GM12878 (cell line): Measurements from ENCODE around the gene ROM1. TPM values are rescaled to one million over a fixed set of nuclear protein-coding genes. Genes with fewer than 3 reads are reported as not detected.

Source experiments
- BACH1 ChIP-seq: fragments of 450-650 bp; IDR thresholded peaks from 2 replicates; pipeline ENCODE4 v1.6.1; 2017; ENCODE audit warnings: mild to moderate bottlenecking, borderline replicate concordance
- BHLHE40 ChIP-seq, 2 experiments: fragments of 450-650 bp in 1 of 2; IDR thresholded peaks; 2 replicates each; pipeline ENCODE4 v1.6.1; 2011 to 2017; ENCODE audit warnings: low read depth in 2 of 2, borderline replicate concordance in 1 of 2, improper control_type of control experiment in 1 of 2, low read length in 1 of 2, mild to moderate bottlenecking in 1 of 2
- CBX3 ChIP-seq: fragments of 200-600 bp; sonication (generic); IDR thresholded peaks from 2 replicates; pipeline ENCODE4 v1.6.1; 2016; ENCODE audit warnings: low read depth, borderline replicate concordance
- ELK1 ChIP-seq: IDR thresholded peaks from 2 replicates; pipeline ENCODE4 v1.6.1; 2012; ENCODE audit warnings: low read depth, low read length, improper control_type of control experiment
- FOXM1 ChIP-seq: IDR thresholded peaks from 2 replicates; pipeline ENCODE4 v1.6.1; 2012; ENCODE audit warnings: low read depth, mild to moderate bottlenecking, inconsistent platforms, low read length, moderate library complexity
- JUND ChIP-seq: IDR thresholded peaks from 2 replicates; pipeline ENCODE4 v1.6.1; 2012; ENCODE audit warnings: low read depth, mild to moderate bottlenecking, low read length, improper control_type of control experiment, moderate library complexity
- MEF2B ChIP-seq: fragments of 450-650 bp; IDR thresholded peaks from 2 replicates; pipeline ENCODE4 v1.6.1; 2018; ENCODE audit warnings: mild to moderate bottlenecking, moderate library complexity; ENCODE audit not compliant: partially characterized antibody, poor library complexity, severe bottlenecking
- MLLT1 ChIP-seq: fragments of 450-650 bp; IDR thresholded peaks from 2 replicates; pipeline ENCODE4 v1.6.1; 2016; ENCODE audit warnings: mild to moderate bottlenecking
- MXI1 ChIP-seq: fragments of 150-350 bp; IDR thresholded peaks from 2 replicates; pipeline ENCODE4 v1.6.1; 2011; ENCODE audit warnings: low read depth, mild to moderate bottlenecking, inconsistent platforms, low read length, improper control_type of control experiment
- NR2F1 ChIP-seq: fragments of 450-650 bp; conservative IDR thresholded peaks from 2 replicates; pipeline ENCODE4 v1.6.1; 2017; ENCODE audit warnings: mild to moderate bottlenecking
- PAX5 ChIP-seq: IDR thresholded peaks from 2 replicates; pipeline ENCODE4 v1.6.1; 2011; ENCODE audit warnings: low read depth, low read length, borderline replicate concordance
- PKNOX1 ChIP-seq: fragments of 450-650 bp; IDR thresholded peaks from 2 replicates; pipeline ENCODE4 v1.6.1; 2016; ENCODE audit warnings: mild to moderate bottlenecking
- POU2F2 ChIP-seq: IDR thresholded peaks from 3 replicates; pipeline ENCODE4 v1.6.1; 2011; ENCODE audit warnings: low read depth, mild to moderate bottlenecking, low read length, borderline replicate concordance
- RAD51 ChIP-seq: fragments of 450-650 bp; IDR thresholded peaks from 2 replicates; pipeline ENCODE4 v1.6.1; 2016; ENCODE audit warnings: moderate library complexity, mild to moderate bottlenecking, inconsistent platforms
- RBBP5 ChIP-seq: fragments of 200-600 bp; sonication (generic); conservative IDR thresholded peaks from 2 replicates; pipeline ENCODE4 v1.6.1; 2016
- SMC3 ChIP-seq: IDR thresholded peaks from 2 replicates; pipeline ENCODE4 v1.6.1; 2011; ENCODE audit warnings: low read length, improper control_type of control experiment, borderline replicate concordance
- STAT1 ChIP-seq: fragments of 450-650 bp; conservative IDR thresholded peaks from 2 replicates; pipeline ENCODE4 v1.6.1; 2014; ENCODE audit warnings: antibody characterized with exemption, mild to moderate bottlenecking
- TAF1 ChIP-seq: IDR thresholded peaks from 2 replicates; pipeline ENCODE4 v1.6.1; 2011; ENCODE audit warnings: mild to moderate bottlenecking, low read depth, low read length, borderline replicate concordance
- TARDBP ChIP-seq: IDR thresholded peaks from 2 replicates; pipeline ENCODE4 v1.6.1; 2016; ENCODE audit warnings: borderline replicate concordance
- TBL1XR1 ChIP-seq: IDR thresholded peaks from 2 replicates; pipeline ENCODE4 v1.6.1; 2012; ENCODE audit warnings: low read depth, low read length, improper control_type of control experiment
- TCF7 ChIP-seq: IDR thresholded peaks from 2 replicates; pipeline ENCODE4 v1.6.1; 2014; ENCODE audit warnings: antibody characterized with exemption, borderline replicate concordance
- ZBTB40 ChIP-seq: fragments of 450-650 bp; IDR thresholded peaks from 2 replicates; pipeline ENCODE4 v1.6.1; 2016; ENCODE audit warnings: mild to moderate bottlenecking, moderate library complexity, borderline replicate concordance
- ZNF217 ChIP-seq: fragments of 450-650 bp; IDR thresholded peaks from 2 replicates; pipeline ENCODE4 v1.6.1; 2017; ENCODE audit warnings: antibody characterized with exemption, mild to moderate bottlenecking
- ZNF622 ChIP-seq: fragments of 450-650 bp; IDR thresholded peaks from 2 replicates; pipeline ENCODE4 v1.6.1; 2017; ENCODE audit warnings: mild to moderate bottlenecking, inconsistent platforms
- polyA plus RNA-seq, 11 experiments: library from polyadenylated mRNA; depleted of rRNA in 4 of 11; unstranded in 6 of 11; stranded (reverse) in 5 of 11; fragments of >200 nt; fragmentation: Nextera tagmentation in 4 of 11; fragmentation: Illumina TruSeq in 1 of 11; extraction: Ambion mirVana in 4 of 11; extraction: Trizol in 1 of 11; gene quantifications; 1 replicate in 1 of 11; 2 replicates in 10 of 11; pipeline versions ENCODE4 v1.2.1 to v1.2.3, GENCODE V29; 2011 to 2016; ENCODE audit warnings: inconsistent platforms in 2 of 11, missing spikeins in 2 of 11, low read depth in 1 of 11
- total RNA-seq, 4 experiments: library from RNA; depleted of rRNA in 3 of 4; stranded (reverse); fragments of >200 nt in 3 of 4; fragmentation: Illumina TruSeq in 1 of 4; extraction: Trizol in 1 of 4; gene quantifications; 2 replicates each; pipeline versions ENCODE4 v1.2.1 to v1.2.3, GENCODE V29; 2013 to 2021

ROM1 gene
- total and polyA plus RNA-seq, 10 of the 15 experiments (the other 5 are each of a cell fraction or from before 2014, with no cell fraction given) = 0.42 to 3.0 (median 1.1) TPM

GRCh38 chr11:62591448-62592145, 21.5 kb upstream of the ROM1 start, which contains the start of gene TUT1 (continued):
- TF ChIP-seq MEF2B (peak; percentile 18), SMC3 (no peak; the same call in 1 of the 2 replicates), STAT1 (peak; percentile 87), POU2F2 (peak; percentile 100), NR2F1 (peak; percentile 67), RAD51 (peak; percentile 39; the same call in 1 of the 2 replicates), ZNF622 (no peak), ZNF217 (no peak), MLLT1 (peak; percentile 74; the same call in 1 of the 2 replicates), ELK1 (peak; percentile 86), TAF1 (peak; percentile 87), TBL1XR1 (peak; percentile 59; the same call in 1 of the 2 replicates), TARDBP (0 out of 2 replicates have a peak, but pooled peaks have one; percentile 79), ZBTB40 (peak; percentile 99), CBX3 (no peak), JUND (no peak), FOXM1 (no peak), PKNOX1 (peak; percentile 85), RBBP5 (no peak), TCF7 (no peak), MXI1 (peak; percentile 92), PAX5 (peak; percentile 66), BACH1 (peak; percentile 62; the same call in 1 of the 2 replicates), BHLHE40 (IDR thresholded peaks at IDR 0.05; ENCODE audit: borderline replicate concordance in 1 of 2, low read depth in 2 of 2, low read length in 1 of 2) (peak; percentile 69 to 72; a peak in 3 of 4 replicates)
